IPS-18a (cell line): ENCODE results near the gene MIPOL1.
"Not testable (repeated sequence)": the region's sequence is repeated elsewhere in the genome, so short reads cannot be mapped to it uniquely, and the experiment has no call there.

ENCODE experiments used
- H3K27ac ChIP-seq: one replicate; pipeline ENCODE4 v1.5.1; 2013; ENCODE audit warnings: low read length
- H3K27me3 ChIP-seq: one replicate; pipeline ENCODE4 v1.6.1; 2013; ENCODE audit warnings: mild to moderate bottlenecking, low read length; ENCODE audit not compliant: control insufficient read depth, insufficient read depth
- H3K36me3 ChIP-seq: one replicate; pipeline ENCODE4 v1.6.1; 2013; ENCODE audit warnings: low read depth, low read length; ENCODE audit not compliant: control insufficient read depth
- H3K4me1 ChIP-seq: one replicate; pipeline ENCODE4 v1.6.1; 2013; ENCODE audit warnings: low read depth, low read length; ENCODE audit not compliant: control insufficient read depth
- H3K4me3 ChIP-seq: one replicate; pipeline ENCODE4 v1.5.1; 2013; ENCODE audit warnings: low read length
- H3K9ac ChIP-seq: one replicate; pipeline ENCODE4 v1.6.1; 2013; ENCODE audit warnings: mild to moderate bottlenecking, low read length, moderate library complexity
- H3K9me3 ChIP-seq: one replicate; pipeline ENCODE4 v1.6.1; 2013; ENCODE audit warnings: low read depth, low read length; ENCODE audit not compliant: control insufficient read depth

MIPOL1 gene

GRCh38 chr14:37171678-37172023, 26.1 kb upstream of the MIPOL1 start:
- Histone ChIP-seq H3K27ac (peak overlapping the region; percentile 94), H3K4me1 (peaks cover 33% of the 10 kb centered on the region), H3K36me3 (no peaks in the 10 kb centered on the region), H3K9ac (peak overlapping the region; percentile 94), H3K4me3 (peak overlapping the region; percentile 92), H3K27me3 (no peaks in the 10 kb centered on the region), H3K9me3 (no peaks in the 10 kb centered on the region)

- no peaks in the 10 kb centered on the region for H3K27me3 ChIP-seq
- peak within 1 kb of the TSS; percentile 94 for H3K9ac ChIP-seq
- no peaks in the 10 kb centered on the region for H3K9me3 ChIP-seq
- H3K4me3 ChIP-seq = peak within 1 kb of the TSS; percentile 92
- H3K27ac ChIP-seq = peak within 1 kb of the TSS; percentile 94
- H3K4me1 ChIP-seq = peaks cover 28% of the 10 kb centered on the region
- H3K36me3 ChIP-seq = no peaks in the 10 kb centered on the region
These were observed 25.5 kb upstream of the MIPOL1 start, which contains the start of gene SLC25A21 for GRCh38 chr14:37172024-37172869. SLC25A21 (minus strand) TSS chr14:37172606.

GRCh38 chr14:37172936-37173614, 24.7 kb upstream of the MIPOL1 start:
- Histone ChIP-seq H3K9me3 (no peaks in the 10 kb centered on the region), H3K9ac (peak overlapping the region; percentile 94), H3K27me3 (no peaks in the 10 kb centered on the region), H3K27ac (peak overlapping the region; percentile 94), H3K36me3 (no peaks in the 10 kb centered on the region), H3K4me3 (peak overlapping the region; percentile 92), H3K4me1 (peaks cover 19% of the 10 kb centered on the region)

GRCh38 chr14:37179896-37180502, 17.7 kb upstream of the MIPOL1 start:
- no peaks in the 10 kb centered on the region for H3K4me1 ChIP-seq
- H3K4me3 ChIP-seq = no peak overlapping the region
- no peak overlapping the region for H3K27ac ChIP-seq
- no peaks in the 10 kb centered on the region for H3K9me3 ChIP-seq
- no peak overlapping the region for H3K9ac ChIP-seq
- H3K27me3 ChIP-seq = no peaks in the 10 kb centered on the region
- H3K36me3 ChIP-seq = no peaks in the 10 kb centered on the region

GRCh38 chr14:37180886-37181285, 16.9 kb upstream of the MIPOL1 start:
- not testable (repeated sequence) for H3K4me1 ChIP-seq, H3K9me3 ChIP-seq, H3K27me3 ChIP-seq, H3K27ac ChIP-seq, H3K9ac ChIP-seq, H3K4me3 ChIP-seq, H3K36me3 ChIP-seq

- Histone ChIP-seq H3K4me1 (no peaks in the 10 kb centered on the region), H3K36me3 (no peaks in the 10 kb centered on the region), H3K4me3 (no peak overlapping the region), H3K27me3 (no peaks in the 10 kb centered on the region), H3K9me3 (no peaks in the 10 kb centered on the region), H3K9ac (no peak overlapping the region), H3K27ac (no peak overlapping the region)
These were observed 16.3 kb upstream of the MIPOL1 start for GRCh38 chr14:37181441-37181840.

- H3K4me1 ChIP-seq, H3K27ac ChIP-seq, H3K9ac ChIP-seq, H3K36me3 ChIP-seq, H3K4me3 ChIP-seq, H3K9me3 ChIP-seq, H3K27me3 ChIP-seq: not testable (repeated sequence)
These were observed 13.2 kb upstream of the MIPOL1 start for GRCh38 chr14:37184520-37184919.

GRCh38 chr14:37185670-37186069, 12.1 kb upstream of the MIPOL1 start:
- Histone ChIP-seq H3K27me3 (no peaks in the 10 kb centered on the region), H3K9ac (no peak overlapping the region), H3K27ac (no peak overlapping the region), H3K36me3 (no peaks in the 10 kb centered on the region), H3K9me3 (no peaks in the 10 kb centered on the region), H3K4me1 (no peaks in the 10 kb centered on the region), H3K4me3 (no peak overlapping the region)

GRCh38 chr14:37186865-37187264, 10.9 kb upstream of the MIPOL1 start:
- no peaks in the 10 kb centered on the region for H3K9me3 ChIP-seq
- H3K9ac ChIP-seq = no peak overlapping the region
- no peak overlapping the region for H3K27ac ChIP-seq
- H3K36me3 ChIP-seq = no peaks in the 10 kb centered on the region
- H3K27me3 ChIP-seq = no peaks in the 10 kb centered on the region
- no peaks in the 10 kb centered on the region for H3K4me1 ChIP-seq
- H3K4me3 ChIP-seq = no peak overlapping the region

- no peaks in the 10 kb centered on the region for H3K4me1 ChIP-seq
- H3K4me3 ChIP-seq = no peak overlapping the region
- no peaks in the 10 kb centered on the region for H3K36me3 ChIP-seq
- no peaks in the 10 kb centered on the region for H3K9me3 ChIP-seq
- no peaks in the 10 kb centered on the region for H3K27me3 ChIP-seq
- no peak overlapping the region for H3K9ac ChIP-seq
- no peak overlapping the region for H3K27ac ChIP-seq
These were observed 10.4 kb upstream of the MIPOL1 start for GRCh38 chr14:37187294-37187693.

GRCh38 chr14:37187840-37188577, 9.7 kb upstream of the MIPOL1 start:
- not testable (repeated sequence) for H3K4me3 ChIP-seq, H3K36me3 ChIP-seq, H3K27ac ChIP-seq, H3K9ac ChIP-seq, H3K4me1 ChIP-seq, H3K27me3 ChIP-seq, H3K9me3 ChIP-seq
